Left hindlimb (tissue), 1 donor: ENCODE data around the gene SSC5D.

Source experiments
- DNase-seq: peaks from one replicate; pipeline ENCODE4 v3.0.0-alpha.2; 2018

SSC5D gene

DNA sequence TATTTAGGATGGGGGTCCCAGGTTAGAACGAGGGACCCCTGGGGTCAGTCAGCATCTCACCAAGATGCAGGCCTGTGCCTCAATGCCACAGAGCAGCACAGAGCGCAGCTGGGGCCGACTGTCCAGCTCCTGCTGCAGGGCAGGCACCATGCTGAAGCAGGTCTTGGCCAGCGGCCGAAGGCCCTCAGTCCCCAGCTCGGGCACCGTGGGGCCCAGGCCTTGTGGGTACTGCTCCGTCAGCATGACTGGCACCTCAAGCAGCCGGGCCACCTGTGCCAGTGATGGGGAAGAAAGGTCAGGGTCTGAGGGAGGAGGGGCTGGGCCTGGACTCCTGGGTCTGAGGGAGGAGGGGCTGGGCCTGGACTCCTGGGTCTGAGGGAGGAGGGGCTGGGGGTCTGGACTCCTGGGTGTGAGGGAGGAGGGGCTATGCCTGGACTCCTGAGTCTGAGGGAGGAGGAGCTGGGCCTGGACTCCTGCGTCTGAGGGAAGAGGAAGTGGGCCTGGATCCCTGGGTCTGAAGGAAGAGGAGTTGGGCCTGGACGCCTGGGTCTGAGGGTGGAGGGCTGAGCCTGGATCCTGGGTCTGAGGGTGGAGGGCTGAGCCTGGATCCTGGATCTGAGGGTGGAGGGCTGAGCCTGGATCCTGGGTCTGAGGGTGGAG, 32.5 kb upstream of the SSC5D start:
- DNase-seq: no peak

DNA sequence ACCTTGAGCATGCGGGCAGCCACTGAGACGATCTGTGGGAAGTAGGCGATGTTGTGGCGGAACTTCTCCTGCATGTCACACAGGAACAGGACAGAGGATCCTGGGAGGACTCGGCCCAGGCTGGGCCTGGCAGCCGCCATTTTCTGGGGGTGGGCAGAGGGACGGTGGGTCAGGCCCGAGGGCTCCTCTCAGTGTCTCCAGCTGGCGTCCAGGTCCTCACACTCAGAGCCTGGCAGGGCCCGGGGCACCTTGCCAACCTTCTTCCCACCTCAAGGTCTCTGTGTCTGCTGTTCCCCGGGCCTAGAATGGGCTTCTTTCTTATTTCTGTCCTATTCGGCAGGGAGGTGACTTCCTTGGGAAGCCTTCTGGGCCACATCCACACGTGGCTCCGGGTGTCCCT, 31.9 kb upstream of the SSC5D start:
- DNase-seq: no peak

DNA sequence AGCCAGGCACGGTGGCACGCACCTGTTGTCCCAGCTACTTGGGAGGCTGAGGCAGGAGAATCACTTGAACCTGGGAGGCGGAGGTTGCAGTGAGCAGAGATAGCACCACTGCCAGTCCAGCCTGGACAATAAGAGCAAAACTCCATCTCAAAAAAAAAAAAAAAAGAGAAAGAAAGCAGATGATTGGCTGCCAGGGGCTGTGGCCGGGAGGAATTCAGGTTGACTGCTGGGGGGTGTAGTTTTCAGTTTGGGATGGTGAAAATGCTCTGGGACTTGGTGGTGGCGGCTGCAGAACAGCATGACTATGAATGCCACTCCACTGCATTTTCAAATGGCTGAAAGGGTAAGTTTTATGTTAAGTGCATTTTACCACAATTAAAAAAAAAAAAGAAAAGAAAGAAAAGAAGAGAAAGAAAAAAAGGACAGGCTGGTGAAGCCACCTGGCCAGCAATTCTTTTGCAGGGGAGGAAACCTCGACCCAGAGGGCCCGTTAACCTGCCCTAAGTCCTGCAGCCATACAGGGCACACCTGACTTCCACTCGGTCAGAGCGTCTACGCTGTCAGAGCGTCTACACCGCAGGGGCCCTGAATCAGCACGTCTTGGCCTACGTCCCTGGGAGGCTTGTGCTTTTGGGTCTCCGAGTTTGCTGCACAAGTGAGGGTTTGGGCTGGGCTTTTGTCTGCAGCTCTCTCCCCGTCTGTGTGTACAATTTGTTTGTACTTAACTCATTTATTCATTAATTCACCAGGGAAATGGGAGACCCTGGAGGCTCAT, 30.4 kb upstream of the SSC5D start:
- DNase-seq: no peak

DNA sequence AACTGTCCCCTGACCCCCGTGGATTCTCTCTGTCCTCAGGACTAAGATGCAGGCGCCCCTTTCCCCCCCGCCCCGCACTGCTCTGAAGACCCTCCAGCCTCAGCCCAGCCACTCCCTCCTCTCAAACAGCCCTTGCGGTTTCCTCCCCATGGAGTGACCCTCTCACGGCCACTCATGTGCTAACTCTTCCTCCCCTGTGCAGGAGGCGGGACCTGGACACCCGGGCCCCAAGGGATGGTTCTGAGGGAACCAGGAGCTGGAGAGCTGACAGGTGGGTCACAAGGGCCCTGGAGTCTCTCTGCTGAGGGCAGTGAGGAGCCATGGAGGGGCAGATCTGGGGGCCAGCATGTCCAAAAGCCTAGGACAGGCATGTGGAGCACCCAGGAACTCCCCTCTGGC, 28.7 kb upstream of the SSC5D start:
- no peak for DNase-seq

DNA sequence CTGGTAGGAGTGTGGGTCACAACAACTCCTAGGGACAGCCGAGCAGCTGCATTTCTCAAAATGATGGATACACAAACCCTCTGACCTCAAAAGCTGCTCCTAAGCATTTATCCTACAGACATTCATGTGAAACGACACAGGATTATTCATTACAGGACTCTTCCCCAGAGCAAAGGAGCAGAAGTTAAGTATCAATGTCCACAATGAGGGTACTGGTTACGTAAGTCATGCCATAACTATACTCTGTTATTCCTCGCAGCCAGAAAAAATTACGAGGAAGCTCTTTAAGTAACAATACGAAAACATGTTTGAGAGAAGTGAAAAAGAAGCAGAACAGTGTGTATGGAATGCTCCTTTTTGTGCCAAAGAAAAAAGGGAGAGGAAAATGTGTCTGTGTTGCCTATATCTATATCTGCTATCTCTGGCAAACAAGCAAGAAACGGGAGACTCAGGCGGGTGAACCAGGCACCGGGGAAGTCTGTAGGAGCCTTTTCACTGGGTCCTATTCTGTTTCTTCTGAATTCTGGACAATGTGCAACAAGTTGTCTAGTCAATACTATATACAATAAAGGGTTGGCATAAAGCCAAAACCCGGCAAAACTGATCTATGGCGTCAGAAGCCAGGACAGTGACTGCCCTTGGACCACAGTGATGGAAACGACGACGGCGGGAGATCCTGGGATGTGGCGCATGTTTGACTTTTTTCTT, 28.1 kb upstream of the SSC5D start:
- DNase-seq: no peak

DNA sequence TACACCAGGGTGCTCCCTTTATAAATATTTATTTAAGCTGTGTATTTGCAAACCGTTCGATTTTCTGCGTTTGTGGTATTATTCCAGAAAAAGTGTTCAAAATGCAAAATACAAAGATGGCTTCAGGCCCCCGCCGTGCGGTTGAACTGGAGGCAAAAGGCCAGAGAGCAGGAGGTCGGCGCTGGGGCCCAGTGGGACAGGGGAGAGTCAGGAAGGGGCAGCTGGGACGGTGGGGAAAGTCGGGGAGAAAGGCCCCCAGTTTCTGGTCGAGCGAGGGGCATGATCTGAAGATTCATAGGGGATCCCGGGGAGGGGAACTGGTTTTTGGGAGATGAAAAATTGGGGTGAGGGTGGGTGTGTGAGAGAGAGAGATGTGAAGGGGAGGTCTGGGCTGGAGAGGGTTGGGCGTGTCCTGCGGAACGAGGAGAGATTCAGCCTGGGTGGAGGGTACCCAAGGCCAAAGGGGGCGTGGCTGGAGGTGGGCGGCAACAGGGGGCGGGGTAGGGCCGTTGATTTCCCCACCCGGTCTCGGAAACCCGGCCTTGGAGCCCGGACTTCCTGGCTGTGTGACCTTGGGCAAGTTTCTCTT, 27.5 kb upstream of the SSC5D start:
- peak; percentile 92 for DNase-seq

DNA sequence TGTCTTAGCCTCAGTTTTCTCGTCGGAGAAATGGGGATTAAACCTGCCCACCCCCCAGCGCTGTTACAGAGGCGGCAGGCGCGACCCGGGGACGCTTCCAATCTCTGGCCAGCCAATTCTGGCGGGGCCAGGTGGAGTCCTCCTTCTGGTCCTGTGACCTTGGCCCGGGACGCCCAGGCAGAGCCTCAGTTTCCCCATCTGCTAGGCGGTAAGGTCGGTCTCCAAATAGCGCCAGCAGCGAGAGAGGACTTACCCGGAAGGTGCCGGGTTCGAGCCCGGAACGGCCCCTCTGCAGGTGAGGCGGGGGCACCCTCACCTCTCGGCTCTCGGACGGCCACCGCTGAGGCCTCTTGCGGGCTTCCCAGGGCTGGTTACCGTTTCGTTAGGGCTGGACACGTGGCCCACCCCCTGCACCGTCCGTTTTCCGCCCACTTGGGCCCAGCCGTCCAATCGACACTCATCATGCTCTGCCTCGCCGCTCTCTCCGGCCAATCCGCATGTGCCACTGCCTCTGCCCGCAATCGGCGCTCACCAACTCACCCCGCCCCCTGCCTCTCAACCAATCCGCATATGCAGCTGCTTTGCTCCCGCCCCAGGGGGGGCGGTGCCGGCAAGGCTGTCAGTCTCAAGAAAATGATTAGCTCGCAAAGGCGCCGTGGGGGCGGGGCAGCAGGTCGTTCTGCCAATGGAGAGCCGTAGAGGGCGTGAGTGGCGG, 26.8 kb upstream of the SSC5D start, which contains the start of gene ISOC2:
ISOC2 (minus strand) TSS at position 384 of the 715 bp plus-strand sequence. CDS start 5,156 bp downstream, outside the sequence.
- DNase-seq: peak; percentile 100

DNA sequence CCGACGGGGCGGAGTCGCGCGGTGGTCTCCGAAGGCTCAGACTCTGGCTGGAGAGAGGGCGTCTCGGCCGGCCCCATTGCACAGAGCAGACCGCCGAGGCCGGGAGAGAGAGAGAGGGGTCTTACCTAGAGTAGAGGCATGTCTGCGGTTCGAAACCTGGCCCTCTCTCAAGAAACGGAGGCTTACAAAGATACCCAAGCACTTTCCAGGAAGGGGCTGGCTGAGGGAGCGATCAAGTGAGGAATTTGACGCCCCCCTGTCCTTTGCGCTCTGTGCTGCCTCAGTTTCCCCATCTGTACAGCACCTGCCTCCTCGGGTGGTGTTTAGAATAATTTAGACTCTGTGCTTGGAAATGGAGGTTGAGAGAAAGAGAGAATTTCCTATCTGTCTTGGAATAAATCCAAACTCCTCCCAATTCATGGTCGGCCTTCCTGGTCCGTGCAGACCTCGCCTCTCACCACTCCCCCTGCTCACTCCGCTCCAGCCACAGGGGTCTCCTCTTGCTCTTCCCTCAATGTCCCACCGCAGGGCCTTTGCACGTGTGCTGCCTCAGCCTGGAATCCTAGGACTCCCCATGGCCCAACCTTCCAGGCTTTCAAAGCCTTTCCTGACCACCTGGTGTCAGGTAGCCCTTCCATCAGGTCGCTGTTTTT, 26.1 kb upstream of the SSC5D start:
- DNase-seq: no peak

DNA sequence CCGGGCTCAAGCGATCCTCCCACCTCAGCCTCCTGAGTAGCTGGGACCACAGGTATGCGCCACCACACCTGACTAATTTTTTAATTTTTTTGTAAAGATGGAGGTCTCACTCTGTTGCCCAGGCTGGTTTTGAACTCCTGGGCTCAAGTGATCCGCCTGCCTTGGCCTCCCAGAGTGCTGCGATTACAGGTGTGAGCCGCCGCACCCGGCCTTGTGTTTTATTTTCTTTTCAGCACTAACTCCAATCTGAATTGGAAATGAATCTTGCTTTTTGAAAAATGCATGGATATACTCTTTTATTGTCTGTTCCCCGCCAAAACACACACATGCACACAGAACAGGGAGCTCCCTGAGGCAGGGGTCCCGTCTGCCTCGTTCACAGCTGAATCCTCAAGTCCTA, 25.5 kb upstream of the SSC5D start:
- DNase-seq: no peak

DNA sequence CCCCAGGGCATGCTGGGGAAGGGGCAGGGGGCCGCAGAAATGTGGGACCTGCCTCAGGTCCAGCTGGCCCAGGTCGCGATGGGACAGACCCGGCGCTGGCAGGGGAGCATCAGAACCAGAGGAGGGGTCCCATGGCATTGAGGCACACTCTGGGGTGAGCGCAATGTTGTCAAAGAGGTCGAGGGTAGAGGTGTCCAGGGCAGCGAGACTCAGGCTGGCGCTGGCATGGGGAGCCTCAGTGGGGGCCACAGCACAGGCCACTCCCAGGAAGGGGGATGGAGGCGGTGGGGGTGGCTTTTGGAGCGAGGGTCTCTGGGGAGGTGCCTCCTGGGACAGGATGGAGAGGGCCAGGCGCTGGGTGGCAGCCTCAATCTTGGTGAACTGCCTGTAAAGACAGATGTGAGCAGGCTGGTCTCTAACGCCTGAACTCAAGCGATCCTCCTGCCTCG, 24.6 kb upstream of the SSC5D start:
- DNase-seq: no peak

DNA sequence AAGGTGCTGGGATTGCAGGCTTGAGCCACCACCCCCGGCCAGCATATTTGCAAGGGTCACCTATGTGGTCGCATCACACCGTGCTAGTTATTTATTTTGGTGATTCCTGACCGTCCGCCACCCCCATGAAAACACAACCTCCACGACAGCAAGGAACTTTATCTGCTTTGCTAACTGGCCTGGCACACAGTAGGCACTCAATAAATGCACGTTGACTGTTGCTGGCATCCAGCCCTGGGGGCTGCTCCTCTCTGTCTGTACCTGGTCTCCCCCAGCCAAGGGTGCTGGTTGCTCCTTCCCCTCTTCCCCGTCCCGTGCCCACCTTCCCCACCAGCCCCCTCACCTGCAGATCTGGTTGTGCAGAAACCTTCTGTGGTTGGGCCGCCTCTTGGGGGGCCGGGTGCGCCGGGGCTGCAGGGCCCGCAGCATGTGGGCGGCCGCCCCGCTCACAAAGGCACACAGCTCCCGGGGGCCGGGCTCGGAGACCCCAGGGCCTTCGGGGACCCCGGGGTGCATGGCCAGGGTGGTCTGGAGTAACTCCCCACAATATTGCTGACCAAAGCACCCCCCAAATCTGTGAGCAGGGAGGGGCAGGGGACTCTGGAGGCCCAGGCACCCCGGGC, 24.1 kb upstream of the SSC5D start:
- no peak for DNase-seq

DNA sequence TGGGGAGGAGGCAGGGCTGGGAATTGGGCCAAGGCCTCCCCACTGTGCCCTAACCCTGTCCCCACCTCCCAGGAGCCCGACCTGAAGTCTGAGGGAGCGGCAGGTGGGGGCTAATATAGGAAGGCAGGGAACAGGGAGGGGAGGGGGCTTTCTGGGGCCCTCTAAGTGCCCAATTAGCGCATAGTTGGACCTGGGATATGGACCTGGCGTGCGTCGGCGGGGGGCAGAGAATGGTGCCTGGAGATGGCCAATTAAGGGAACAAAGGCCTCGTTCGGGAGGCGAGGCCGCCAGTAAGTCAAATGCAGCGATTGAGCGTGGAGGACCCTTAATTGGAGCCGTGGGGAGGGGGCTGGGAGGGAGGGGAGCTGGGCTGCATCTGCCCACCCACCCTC, 23.6 kb upstream of the SSC5D start, which contains the start of gene C19orf85:
C19orf85 (minus strand) TSS at position 90 of the 393 bp plus-strand sequence. CDS start 197 bp downstream, outside the sequence.
- no peak for DNase-seq

DNA sequence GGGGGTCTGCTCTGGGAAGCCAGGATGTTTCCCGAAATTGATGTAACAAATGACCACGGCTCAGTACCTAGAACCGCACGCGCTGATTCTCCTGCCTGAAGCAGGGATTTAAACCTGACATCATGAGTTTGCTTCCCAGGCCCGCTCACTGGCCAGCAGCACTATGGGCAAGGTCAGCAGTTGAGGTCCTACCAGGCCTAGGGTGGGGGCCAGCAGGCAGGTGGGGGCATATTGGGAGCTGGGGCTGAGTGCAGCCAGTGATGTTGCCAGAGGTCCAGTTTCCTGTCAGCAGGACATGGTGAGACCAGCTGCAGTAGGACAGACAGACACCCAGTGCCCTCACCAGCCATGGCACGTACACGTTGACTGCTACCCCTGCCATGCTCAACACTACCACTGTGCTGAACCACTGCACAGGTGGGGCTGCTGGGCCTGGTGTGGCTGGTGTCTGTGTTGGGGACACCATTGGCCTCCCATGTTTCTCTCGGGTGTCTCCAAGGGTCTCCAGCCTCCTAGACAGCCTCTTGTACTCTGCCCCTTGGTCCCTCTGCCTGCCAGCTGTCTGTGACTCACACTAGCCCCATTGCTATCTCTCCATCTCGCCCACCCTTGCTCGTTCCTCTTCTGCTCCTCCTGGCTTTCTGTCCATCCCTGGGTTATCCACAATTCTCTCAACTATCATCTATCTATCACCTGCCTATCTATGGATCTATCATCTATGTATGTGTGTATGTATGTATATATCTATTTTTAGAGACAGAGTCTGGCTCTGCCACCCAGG, 22.6 kb upstream of the SSC5D start:
- DNase-seq: no peak

DNA sequence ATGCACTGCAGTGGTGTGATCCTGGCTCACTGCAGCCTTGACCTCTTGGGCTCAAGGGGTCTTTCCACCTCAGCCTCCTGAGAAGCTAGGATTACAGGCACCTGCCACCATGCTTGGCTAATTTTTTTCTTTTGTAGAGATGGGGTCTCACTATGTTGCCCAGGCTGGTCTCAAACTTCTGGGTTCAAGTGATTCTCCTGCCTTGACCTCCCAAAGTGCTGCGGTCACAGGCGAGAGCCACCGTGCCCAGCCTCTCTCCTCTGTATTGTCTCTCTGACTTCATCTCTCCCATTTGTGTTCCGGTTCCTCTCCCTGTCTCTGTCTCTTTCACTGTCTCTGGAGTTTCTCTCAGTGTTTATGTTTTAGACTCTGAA, 22.0 kb upstream of the SSC5D start:
- no peak for DNase-seq

DNA sequence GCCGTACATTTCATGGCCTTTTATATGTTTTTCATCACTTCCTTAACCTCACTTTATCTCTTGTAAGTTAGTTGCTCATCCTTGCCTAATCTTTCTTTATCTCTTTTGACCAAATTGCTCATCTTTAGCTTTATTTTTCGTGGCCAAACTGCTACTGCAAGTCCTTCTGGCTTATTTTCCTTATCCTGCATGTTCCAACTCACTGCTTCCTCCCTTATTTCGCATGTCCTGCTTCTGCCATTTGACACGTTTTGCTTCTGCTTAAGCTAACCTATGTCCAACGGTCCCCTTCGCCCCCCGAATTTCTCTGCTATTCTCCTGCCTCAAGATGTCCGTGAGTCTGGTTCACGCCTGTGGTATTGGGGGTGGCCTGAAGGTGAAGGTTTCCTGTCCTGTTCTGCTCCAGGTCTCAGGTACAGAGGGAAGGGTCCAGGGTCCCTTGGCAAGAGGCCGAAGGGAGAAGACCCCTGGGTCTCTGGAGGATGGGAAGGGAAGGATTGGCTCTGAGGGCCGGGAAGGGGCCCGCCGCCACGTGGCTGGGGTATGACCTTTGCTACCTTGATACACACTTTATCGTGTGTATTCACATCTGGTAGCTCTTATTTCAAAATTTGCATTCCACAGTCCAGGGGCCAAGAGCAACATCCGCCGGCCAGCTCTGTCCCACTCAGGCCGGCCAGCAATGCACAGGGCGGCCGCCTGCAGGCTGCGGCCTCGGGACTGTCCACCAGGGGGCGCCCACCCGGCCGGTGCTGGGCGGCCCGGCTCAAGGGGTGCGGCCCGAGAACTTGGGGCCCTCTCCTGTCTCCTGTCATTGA, 20.8 kb upstream of the SSC5D start:
- no peak for DNase-seq

DNA sequence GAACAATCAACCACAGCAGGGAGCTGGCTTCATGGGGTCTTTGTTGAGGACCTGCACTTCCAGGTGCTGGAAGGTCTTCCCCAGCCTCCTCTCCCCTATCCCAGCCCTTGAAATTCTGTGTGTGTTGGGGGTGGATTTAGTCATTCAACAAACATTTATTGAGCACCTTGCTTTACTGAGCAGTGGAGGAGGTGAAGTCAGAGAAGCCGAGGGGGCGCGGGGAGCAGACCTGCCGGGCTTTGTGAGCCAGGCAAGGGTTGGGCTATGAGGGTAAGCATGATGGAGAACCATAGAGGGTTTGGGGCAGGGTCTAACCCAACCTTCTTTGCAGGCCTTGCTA, 20.2 kb upstream of the SSC5D start:
- no peak for DNase-seq

DNA sequence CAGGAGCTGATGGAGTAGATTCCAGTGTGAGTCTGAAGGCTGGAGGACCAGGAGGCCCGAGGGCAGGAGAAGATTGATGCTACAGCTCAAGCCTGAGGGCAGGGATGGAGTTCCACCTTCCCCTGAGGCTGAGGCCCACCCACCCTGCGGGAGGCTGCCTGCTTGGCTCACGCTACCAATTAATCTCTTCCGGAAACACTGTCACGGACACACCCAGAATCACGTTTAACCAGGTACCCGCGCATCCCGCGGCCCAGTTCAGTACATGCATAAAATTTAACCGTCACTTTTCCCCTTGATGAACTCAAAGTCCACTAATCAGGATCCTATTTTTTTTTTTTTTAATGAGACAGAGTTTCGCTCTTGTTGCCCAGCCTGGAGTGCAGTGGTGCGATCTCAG, 17.0 kb upstream of the SSC5D start:
- peak; percentile 15 for DNase-seq

DNA sequence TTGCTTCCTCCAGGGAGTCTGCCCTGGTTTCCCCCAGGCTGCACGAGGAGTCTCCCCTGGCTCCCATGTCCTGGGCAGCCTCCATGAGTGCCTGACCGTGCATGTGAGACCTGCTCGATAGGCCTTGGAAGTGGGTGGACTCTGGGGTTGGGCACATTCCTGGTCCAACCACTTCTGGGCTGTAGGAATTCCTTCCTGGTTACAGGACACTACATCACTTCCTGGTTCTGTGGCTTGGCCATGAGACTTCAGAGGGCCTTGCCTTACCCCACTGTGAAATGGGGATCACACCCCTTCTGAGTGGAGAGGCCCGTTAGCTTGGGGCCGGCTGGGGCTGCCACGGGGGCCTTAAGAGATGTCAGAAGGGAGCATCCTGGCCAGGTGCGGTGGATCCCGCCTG, 15.8 kb upstream of the SSC5D start:
- no peak for DNase-seq

DNA sequence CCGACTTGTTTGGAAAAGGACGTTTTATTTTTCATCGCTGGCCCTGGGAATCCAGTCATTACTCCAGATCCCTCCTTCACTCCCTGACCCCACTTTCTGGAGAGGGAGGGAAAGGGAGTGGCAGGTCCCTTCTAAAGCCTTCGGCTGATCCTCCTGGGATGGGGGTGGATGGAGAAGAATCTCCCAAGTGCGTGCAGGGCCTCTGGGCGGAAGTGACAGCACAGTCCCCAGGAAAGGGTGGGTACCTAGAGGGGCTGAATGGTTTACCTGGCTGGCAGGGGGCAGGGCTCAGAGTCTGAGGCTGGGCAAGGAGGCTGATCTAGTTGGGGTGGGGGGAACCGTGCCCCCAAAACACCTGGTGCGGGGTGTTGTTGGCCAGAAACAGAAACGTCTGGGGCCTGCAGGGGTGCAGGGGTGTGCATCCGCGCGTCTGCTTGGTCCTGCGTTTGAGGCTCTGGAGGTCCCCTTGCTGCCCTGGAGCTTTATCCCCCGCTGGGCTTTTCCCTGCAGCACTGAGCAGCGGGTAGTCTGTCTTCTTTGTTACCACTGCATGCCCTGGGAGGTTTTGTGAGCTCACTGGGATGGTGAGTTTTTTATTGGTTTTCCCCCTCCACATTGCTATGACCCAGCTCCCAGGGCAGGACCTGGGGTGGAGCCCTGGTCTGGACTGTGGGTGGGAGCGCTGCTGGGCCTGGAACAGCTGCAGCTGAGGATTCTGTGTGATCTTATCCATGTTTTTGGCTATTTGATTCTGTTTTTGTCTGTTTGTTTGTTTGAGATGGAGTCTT, 14.8 kb upstream of the SSC5D start:
- no peak for DNase-seq
